Stimulated activated CD8-positive, alpha-beta memory T cell treated with anti-CD3 and anti-CD28 coated beads, Interleukin-12 subunit alpha, Interleukin-12 subunit beta, amount 100 ng/mL, for 1 hour (primary cell): ENCODE results near the gene MCRS1.
"Not testable (repeated sequence)": the region's sequence is repeated elsewhere in the genome, so short reads cannot be mapped to it uniquely, and the experiment has no call there.

ENCODE experiments used
- DNase-seq: peaks from one replicate; pipeline ENCODE4 v3.0.0-alpha.2; 2020; ENCODE audit warnings: low read depth

The MCRS1 gene, protein sequence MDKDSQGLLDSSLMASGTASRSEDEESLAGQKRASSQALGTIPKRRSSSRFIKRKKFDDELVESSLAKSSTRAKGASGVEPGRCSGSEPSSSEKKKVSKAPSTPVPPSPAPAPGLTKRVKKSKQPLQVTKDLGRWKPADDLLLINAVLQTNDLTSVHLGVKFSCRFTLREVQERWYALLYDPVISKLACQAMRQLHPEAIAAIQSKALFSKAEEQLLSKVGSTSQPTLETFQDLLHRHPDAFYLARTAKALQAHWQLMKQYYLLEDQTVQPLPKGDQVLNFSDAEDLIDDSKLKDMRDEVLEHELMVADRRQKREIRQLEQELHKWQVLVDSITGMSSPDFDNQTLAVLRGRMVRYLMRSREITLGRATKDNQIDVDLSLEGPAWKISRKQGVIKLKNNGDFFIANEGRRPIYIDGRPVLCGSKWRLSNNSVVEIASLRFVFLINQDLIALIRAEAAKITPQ

DNA sequence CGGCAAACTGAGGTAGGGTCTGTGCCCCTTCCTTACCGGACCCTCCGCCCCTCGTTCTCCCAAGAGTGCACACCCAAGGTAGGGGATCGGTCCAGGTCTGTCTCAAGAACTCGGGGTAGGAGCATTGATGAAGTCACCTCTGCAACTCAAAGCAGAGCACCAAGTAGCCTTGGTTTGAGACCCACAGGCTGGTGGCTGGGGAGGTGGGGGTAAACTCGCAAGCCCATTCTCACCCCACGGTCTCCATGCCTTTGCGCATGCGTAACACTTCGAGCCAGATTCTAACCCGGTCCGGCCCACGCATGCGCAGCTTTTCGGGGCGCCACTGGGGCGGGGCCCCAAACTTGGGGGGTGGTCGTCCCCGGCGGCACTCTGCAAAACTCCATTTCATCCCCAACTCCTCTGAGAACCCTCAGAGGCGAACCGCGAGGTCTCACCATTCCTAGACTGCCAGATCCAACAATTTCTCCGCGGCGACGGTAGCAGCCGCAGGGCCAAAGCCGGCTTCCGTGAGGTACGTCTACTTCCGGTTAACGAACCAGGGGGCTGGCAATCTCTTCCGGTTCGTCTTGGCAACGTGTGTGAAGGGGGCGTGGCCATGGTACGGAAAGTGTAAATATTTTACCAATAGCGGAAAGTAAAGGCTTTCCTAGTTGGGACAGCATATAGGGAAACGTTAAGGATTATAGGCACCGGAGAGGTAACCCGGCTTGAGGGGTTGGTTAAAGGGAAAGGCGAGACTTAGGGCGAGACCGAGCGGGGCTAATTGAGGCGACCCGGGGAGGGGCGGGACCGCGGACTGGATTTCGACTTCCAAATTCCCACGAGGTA lies at the start of gene MCRS1:
Gene MCRS1 (minus strand): TSS at position 532 of the 831 bp plus-strand sequence. CDS start 1,411 bp downstream, outside the sequence.
- DNase-seq, result peak; percentile 86

DNA sequence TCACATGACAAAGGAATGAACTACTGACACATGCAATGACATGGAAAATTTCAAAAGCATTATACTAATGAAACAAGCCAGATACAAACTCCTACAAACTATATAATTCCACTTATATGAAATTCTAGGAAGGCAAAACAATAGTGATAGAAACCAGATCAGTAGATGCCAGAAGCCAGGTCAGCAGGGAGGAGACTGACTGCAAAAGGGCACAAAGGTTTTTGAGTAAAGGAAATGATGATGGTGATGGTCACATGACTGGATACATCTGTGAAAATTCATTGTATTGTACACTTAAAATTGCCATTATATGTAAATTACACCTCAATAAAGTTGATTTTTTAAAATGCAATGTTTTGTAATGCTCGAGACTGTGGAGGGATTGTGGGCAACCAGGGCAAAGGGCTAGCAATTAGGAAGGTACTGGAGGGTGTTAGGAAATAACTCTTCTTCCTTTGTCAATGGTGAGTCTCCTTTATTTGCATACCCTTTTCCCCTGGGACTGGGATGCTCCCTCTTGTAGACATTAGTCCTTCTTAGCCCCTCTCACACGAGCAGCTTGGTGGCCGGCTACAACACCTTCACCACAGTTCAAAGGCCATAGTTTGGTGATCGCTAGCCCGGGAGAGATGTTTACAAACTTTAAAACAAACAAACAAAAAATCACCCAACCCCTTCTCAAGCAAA lies 48.7 kb upstream of the MCRS1 start:
- no peak for DNase-seq

DNA sequence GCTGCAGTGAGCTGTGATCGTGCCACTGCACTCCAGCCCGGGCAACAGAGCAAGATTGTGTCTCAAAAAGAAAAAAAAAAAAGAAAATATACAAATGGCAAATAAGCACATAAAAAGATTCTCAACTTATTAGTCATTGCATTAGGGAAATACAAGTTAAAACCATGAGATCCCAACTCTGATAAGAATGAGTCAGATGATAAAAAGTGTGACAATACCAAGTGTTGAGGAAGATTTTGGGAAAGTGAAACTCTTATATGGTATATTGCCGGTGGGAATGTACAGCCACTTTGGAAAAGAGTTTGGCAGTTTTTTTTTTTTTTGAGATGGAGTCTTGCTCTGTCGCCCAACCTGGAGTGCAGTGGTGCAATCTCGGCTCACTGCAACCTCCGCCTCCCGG lies 47.8 kb upstream of the MCRS1 start:
- no peak for DNase-seq

DNA sequence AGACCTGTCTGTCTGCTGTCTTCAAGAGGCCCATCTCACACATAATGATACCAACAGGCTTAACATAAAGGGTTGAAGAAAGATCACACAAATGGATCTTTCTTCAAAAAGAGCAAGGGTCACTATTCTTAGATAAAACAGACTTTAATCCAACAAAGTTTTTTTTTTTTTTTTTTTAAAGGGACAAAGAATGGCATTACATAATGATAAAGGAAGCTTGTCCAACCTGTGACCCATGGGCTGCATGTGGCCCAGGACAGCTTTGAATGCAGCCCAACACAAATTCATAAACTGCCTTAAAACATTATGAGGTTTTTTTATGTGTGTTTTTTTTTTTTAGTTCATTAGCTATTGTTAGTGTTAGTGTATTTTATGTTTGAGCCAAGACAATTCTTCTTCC lies 44.3 kb upstream of the MCRS1 start:
- DNase-seq, result no peak

DNA sequence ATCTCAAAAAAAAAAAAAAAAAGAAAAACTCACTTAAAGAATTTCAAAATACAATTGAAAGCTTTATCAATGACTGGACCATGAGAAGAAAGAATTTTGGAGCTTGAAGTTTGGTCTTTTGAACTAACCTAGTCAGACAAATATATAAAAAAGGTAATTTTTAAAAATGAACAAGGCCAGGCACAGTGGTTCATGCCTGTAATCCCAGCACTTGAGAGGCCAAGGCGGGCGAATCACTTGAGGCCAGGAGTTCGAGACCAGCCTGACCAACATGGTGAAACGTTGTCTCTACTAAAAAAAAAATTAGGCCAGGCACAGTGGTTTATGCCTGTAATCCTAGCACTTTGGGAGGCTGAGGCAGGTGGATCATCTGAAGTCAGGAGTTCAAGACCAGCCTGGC lies 42.8 kb upstream of the MCRS1 start:
- not testable (repeated sequence) for DNase-seq

DNA sequence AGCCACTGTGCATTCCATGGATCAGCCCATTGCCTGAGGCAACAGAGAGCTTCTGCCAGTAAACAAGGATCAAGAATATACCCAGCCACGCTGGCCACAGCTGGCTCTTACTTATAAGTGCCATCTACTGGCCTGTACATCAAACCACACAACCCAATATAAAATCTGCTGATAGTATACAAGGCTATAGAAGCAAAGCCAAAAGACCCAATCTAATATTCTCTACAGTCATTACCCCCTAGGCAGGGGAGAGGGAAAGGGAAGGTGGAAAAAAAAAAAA lies 41.9 kb upstream of the MCRS1 start:
- no peak for DNase-seq

DNA sequence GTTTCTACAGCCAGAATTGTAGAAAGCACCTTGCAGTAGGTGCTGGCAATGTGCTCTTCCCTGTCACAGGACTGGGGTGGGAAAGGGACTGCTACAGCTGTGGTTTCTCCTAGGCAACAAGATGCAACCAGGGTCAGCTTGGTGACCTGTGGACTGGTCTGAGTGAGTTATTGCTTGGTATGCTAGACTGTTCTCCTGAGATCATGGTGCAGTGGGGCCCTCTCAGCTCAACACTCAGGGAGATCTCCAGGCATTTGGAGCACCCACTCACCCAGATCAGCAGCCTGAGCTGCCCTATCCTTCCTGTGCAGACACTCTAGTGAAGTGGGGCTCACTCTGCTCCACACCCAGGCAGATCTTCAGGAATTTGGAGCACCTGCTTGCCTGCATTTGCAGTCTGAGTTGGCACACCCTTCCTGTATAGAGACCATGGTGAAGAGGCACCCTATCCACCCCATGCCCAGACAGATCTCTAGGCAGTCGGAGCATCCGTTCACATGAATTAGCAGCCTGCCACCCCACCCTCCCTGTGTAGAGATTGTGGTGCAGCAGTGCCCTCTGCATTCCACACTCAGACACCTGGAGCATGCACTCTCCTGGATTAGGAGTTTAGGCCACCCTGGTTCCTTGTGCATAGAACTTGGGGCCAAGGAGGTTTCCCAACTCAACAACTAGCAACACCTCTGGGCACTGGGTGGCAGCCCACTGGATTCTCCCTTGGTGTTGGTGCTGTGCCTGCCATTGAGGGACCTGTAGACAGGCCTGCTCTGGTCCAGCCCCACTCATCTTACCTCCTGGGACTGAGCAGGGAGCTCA lies 41.3 kb upstream of the MCRS1 start:
- DNase-seq, result no peak

DNA sequence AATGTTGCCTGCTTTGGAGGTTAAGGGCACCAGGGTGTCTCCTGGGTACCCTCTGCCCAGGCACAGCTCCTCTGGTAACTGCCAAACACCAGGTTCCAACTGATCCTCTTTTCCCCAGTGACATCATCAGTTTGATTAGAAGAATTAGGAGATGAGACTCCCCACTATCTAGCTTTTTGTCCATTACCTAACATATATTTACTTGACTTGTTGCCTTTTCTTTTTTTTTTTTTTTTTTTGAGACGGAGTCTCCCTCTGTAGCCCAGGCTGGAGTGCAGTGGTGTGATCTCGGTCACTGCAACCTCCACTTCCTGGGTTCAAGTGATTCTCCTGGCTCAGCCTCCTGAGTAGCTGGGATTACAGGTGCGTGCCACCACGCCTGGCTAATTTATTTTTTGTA lies 37.6 kb upstream of the MCRS1 start, which contains the start of gene FAM186B:
Gene FAM186B (minus strand): TSS at position 101 of the 400 bp plus-strand sequence. CDS start 162 bp downstream, outside the sequence.
- DNase-seq, result not testable (repeated sequence)

DNA sequence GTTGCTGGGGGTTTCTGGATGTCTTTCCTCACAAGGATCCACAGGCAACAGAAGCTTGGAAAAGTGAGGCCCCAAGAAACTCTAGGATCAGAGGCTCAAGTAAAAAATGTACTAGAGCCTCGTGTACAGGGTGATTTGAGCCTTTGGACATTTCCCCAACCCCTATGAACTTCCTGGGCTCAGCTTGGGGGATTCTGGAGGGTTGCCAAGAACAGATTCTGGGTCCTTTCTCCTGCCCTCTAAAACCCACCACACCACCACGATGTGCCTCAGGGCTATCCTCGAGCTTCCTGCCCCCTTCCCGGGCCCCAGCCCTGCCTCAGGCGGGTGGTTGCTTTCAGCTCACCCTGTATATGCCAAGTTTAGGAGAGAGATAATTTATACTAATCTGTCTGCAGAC lies 36.9 kb upstream of the MCRS1 start:
- DNase-seq, result no peak

DNA sequence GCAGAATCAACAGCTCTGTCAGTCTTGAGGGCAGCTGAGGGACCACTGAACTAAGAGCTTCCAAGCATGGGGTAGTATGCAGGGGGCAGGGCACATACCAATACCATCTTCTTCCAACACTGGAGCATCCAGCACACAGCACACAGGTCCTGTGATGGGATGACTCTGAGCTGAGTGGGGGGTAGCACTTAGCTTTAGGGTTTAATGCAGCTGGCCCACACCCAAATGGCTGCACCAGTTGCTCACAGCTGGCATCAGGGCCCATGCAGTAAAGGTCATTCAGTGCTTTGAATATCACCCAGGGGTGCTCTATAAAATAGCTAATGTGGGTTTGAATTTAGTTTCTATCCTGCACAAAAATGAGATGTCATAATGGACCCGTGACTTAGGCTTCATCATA lies 35.8 kb upstream of the MCRS1 start:
- DNase-seq, result no peak

DNA sequence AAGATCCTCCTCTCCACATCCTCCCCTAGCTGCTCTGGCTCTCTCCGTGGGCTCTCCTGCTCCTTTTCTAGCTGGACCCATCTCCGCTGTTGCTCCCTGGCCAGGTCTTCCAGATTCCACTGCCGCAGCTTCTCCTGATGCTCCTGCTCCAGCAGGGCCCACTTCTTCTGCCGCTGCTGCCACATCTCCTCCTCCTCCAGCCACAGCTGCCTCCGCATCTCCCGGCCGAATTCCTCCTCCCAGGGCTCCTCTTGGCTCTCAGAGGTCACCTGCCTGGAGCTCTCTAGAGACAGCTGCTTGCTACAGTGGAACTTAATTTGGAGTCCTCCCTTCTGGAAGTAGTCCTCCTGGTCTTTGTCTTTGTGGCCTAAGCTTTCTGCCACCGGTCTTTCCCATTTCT lies 32.0 kb upstream of the MCRS1 start:
- no peak for DNase-seq

DNA sequence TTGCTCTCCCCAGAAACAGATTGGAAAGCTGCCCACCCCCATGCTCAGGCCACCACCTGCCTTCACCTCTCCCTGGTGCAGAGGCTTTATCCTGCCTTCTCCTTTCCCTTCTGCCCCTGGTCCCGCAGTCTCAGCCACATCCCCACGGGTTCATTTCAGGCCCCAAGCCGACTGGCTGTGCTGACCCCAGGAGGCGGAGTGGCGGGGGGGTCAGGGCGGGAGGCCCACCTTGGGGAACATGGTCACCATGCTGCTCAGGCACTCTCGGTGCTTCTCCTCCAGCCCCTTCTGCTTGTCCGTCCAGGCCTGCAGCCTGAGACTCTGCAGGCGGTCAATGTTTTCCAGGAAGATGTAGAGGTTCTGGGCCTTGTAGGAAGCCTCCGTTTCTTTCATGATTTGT lies 30.6 kb upstream of the MCRS1 start:
- no peak for DNase-seq

DNA sequence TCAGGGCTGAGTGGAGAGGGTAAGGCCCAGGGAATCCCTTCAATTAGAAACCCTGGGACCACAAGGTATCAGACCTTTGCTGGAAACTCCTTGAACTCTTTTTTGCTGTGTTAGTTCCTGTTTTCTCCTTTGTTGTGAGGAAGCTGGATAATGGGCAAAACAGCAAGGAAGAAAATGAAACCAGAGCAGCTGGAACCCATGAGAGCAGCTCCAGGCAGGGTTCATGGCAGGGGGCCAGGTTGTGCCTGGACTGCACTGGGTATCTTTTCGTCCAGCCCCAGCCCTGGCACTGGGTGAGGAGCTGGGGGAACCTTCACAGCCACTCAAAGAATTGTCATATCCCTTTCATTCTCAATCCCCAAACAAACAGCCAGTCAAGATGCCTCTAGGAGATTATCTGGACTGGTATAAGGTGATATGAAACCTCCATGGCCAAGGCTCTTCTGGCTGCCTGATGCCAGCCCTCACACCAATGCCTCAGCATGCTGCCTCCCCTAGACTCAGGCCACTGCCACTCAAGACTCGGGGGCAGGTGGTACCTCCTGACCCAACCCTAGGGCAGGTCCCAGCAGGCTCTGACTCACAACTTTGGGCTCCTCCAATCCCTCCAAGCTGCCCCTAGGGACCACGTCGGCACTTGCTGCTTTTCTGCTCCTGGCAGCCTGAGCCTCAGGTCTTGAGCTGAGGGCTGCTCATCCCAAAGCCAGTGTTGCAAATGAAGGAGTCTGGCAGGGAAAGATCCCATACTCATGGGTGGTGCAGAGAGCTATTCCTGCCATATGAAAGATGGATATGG lies 21.0 kb upstream of the MCRS1 start:
- DNase-seq, result no peak

DNA sequence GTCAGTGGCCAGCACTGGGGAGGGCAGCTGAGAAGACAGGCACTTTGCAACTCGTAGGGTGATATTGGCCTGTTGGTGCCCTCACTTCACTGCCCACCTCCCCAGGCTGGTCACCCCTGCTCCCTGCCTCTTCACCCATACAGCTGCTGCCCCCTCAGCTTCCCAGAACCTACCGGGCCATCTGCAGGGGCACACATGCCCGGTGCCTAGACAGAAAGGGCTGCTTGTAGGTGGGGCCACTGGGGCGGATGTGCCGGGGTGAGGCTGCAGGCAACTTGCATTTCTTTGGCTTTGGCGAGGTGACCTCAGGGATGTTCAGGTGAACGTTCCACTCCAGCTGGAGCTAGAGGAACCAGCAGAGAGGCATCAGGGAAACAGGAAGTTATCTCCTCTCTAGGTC lies 20.3 kb upstream of the MCRS1 start:
- no peak for DNase-seq

DNA sequence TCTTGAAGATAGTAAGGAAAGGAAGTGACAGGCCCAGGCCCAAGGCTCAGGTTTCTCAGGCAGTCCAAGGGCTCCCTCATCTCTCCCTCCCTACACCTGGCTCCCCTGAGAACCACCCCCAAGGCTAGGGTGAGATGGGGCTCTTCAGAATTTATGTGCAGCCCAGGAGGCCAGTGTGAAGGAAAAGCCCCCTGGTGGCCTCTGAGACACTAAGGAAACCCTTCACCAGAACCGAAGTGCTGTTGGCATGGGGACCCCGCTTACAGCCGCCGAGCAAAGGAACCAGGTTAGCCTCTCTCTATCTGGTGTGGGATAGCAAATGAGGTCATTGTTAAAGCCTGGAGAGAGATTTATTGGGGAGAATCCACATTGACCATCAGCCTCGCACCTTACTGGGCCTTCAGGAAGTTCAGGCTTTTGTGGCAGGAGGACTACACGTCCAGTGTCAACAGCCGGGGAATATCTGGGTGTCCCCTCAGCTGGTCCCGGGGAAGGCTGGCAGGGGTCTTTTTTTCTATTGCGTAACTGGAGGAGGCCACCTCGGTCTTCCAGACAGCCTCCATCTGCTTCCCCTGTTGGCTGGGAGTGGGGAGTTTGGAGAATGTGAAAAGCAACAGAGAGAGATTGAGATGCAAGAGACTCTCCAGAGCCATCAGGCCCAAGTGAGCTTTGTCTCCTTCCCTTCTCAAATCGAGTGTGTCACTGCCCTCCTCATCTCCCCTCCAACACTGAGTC lies 19.4 kb upstream of the MCRS1 start:
- no peak for DNase-seq

DNA sequence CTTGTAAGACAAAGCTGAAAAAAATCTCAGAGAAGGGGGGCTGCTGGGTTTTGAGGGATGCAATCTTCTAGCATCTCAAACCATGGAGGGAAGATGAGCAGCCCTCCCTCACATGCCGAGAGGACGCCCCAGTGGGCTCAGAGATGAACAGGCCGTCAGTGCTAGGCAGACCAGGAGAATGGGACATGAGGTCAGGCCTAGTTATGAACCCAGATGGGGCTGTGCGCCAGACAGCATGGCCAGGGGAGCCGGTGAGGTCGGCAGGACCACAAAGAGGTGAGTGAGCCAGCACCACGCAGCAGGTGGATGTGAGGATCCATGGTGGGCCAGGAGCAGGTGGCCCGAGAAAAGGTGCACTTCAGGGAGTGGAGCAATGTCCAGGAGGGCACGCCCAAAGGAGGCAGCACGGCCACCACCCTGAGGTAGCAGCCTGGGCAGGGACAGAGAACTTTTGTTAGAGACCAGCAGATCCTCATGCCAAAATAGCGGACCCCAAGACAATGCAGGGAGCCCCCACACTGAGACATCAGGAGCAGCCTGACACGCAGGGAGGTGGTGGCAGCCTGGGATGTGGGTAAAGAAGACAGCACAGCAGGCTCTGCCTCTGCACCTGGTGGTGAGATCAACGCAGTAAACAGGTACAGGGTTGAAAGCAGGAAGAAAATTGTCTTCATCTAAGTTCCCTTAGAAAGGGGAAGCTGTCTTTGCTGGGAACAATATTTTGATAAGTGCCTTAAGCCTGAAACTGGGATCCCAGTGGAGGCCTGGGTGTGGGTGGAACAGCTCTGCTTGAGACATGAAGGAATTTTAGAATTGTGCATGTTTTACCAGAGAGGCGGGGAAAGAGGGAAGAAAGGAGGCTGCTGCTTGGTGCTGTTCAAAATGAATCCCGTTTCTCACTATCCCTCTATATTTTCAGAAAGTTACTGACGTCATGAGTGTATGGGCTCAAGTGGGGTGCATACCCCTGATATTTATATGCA lies 17.8 kb upstream of the MCRS1 start:
- no peak for DNase-seq

DNA sequence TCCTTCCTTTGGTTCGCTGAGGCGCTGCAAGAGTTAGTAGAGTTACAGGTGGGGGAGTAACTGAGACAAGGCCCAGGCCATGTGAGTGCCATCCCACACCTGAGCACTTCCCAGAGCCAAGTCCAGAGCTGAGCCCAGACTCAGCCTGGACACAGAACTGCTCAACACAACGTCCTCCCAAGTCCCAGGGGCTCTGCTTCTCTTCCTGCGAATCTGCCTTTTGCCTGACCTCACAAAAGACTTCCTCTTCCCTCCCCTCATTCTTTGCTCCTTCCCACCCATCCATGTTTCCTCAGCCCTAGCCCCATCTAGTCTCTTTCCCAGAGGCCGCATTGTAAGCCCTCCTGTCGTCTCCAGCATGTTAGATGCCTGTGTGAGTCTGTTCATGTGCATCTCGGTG lies 16.6 kb upstream of the MCRS1 start:
- DNase-seq, result no peak

DNA sequence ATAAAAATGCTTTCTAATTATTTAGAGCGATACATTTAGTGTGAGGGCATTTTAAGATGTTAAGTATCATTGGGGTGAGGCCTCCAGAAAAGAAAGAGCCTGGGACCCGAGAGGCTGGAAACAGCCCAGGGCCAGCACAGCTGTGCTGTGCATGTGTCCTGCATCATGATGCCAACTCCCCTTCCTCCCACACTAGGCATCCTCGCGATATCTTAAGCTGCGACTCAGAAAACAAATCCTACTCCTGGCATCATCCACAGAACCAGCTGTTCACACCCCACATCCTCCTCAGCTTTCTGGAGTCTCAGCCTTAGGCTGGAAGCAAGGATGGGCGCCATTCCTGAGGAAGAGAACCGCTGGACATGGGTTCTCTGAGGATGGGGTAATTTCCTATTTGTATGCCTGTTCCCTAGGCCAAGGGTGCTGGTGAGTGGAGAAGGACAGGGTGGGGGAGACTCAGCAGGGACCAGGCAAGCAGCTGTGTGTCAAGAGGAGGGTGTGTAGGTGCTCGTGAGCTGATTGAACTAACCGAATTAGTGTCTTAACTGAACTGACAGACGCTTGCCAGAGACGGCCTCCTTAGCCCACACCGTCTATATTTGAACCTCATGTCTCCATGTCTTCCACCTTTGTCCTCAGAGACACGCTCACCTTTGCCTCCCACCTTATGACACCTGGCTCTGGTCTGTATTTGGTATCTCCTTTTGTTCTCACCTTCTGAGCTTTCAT lies 15.6 kb upstream of the MCRS1 start:
- no peak for DNase-seq
